HG03469 (cell line): ENCODE data around the gene CCBE1.
"Not testable (repeated sequence)": the region's sequence is repeated elsewhere in the genome, so short reads cannot be mapped to it uniquely, and the experiment has no call there.

Experiments used
- ATAC-seq: cut with Tn5 transposase; IDR thresholded peaks from one replicate; pipeline ENCODE4 v1.9.1; 2021; ENCODE audit warnings: mild to moderate bottlenecking, moderate library complexity, moderate number of reproducible peaks; ENCODE audit not compliant: unreplicated experiment

CCBE1 gene

DNA sequence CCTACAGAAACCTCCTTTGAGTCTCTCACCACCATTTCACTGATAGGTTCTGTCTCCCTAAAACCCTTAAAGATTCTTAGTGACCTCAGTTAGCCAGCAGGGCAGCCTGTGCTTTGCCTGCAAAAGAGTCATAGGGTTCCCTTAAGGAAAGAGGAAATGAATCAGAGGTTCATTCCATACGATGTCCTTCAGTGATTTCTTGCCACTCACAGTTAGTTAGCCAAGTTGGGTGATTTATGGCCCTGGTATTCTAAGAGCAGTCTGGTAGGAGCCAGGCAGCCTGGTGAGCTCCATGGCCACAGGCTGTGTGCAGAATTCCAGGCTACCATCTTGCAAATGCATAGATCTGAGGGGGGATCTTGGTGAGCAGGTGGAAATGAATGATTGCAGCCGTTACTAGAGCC is 18.7 kb upstream of the CCBE1 start:
- no peak for ATAC-seq

DNA sequence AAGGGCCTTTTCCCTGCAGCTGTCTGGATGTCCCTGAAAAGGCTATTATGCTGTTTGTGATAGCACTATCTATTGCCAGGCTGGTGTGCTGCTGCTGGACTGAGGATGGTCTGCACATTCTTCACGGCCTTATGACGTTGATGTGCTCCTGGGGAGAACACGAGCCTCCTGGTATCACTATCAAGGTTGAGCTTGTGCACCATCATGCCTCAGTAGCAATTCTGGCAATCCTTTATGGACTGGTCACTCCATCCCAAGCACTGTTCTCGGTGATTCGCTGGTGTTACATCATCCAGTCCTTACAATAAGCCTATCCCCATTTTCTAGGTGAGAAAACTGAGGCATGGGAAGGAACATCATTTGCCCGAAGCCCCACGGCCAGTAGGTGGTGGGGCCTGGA is 18.2 kb upstream of the CCBE1 start:
- ATAC-seq, result no peak

DNA sequence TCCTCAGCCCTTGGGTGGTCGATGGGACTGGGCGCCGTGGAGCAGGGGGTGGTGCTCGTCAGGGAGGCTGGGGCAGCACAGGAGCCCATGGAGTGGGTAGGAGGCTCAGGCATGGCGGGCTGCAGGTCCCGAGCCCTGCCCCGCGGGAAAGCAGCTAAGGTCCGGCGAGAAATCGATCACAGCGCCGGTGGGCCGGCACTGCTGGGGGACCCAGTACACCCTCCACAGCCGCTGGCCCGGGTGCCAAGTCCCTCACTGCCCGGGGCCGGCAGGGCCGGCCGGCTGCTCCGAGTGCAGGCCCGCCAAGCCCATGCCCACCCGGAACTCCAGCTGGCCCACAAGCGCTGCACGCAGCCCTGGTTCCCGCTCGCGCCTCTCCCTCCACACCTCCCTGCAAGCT is 16.9 kb upstream of the CCBE1 start:
- ATAC-seq, result not testable (repeated sequence)

DNA sequence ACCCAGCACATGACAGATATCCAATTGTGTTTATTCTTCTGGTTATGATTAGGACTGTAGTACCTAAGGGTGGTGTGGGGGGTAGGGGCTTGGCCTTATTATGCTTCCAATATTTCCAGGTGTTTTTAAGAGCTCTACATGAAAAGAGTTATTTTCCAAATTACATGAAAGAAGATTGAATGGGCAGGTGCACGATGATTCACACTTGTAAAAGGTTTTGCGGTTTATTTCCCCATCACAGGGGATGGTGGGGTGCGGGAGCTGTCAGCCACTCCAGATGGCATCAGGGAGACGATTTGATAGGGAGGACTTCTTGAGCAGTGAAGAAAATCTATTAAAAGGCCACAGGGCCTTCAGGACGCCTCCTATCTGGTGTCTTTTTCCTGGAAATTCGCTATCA is 15.1 kb upstream of the CCBE1 start:
- no peak for ATAC-seq

DNA sequence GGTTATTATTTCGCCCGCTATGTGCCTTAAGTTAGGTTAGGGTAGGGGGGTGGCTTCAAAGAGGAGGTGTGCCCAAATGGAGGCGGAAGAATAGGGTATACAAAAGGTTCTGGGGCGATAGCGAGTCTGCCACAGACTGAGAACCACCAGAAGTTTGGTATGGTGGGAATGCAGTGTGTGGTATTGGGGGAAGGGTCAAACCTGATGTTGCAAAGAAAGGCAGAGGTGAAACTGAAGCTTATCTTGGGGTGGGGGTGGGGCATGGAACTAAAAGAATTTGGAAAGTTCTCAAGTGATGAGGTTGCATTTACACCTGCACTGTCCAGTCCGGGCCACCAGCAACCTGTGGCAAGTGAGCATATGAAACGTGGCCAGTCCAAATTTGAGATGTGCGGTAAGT is 11.8 kb upstream of the CCBE1 start:
- no peak for ATAC-seq

DNA sequence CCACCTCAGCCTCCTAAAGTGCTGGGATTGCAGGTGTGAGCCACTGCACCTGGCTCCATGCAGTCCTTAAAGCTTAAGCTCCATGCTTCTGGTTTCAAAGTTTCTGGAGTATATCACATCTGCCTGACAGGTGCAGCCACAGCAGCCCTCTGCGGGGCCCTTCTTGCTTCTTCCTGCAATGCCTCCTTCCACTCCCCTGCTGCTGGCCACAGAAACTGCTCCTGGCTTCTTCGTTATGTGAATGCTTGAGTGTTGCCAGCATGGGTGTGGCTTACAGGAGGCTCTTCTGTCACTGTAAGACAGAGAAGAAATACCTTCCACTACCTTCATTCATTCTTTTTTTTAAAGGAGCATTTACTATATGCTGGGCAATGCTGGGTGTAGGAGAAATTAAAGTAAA is 10.1 kb upstream of the CCBE1 start:
- ATAC-seq, result no peak

DNA sequence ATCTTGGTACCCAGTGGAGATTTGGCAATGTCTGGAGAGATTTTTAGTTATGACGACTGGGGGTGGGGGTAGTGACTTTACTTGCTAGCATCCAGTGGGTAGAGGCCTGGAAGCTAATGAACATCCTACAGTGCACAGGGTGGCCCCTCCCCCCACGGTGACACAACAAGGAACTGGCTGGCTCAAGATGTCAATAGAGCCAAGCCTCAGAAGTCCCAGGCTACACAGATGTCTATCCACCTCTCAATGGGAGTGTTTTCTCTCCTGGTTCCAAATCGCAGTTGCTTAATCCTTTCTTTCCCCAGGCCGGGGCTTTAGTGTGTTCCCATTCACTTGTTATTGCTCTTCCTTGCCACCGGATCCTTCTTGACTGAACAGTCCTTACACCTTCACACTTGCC is 9.3 kb upstream of the CCBE1 start:
- no peak for ATAC-seq

DNA sequence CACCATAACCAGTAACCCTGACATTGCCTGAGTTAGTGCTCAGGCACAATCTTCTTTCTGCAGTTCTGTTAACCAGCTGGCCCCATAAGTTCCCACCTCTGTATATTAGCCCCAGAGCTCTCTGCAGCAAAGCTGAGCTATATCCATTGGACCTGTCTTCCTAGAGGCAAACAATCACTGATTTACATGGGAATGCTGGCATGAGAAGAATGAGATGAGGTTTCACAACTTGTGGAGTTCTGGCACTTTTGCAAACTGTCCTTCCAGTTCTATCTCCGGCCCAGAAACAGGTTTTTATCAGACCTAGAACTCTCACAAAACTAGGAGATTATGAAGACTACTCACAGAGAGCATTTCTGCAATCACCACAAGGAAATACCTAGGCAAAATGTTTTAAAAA is 7.9 kb upstream of the CCBE1 start:
- no peak for ATAC-seq

DNA sequence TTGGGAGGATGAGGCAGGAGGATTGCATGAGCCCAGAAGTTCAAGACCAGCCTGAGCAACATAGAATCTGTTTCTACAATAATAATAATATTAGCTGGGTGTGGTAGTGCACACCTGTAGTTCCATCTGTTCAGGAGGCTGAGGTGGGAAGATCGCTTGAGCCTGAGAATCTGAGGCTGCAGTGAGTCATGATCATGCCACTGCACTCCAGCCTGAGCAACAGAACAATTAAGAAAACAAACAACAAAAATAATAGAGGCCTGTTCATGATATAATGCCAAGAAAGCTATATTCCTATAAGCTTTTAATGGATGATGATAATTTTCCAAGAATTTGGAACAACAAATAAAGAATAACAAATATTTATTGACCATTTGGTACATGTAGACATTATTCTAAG is 6.9 kb upstream of the CCBE1 start:
- ATAC-seq, result no peak

DNA sequence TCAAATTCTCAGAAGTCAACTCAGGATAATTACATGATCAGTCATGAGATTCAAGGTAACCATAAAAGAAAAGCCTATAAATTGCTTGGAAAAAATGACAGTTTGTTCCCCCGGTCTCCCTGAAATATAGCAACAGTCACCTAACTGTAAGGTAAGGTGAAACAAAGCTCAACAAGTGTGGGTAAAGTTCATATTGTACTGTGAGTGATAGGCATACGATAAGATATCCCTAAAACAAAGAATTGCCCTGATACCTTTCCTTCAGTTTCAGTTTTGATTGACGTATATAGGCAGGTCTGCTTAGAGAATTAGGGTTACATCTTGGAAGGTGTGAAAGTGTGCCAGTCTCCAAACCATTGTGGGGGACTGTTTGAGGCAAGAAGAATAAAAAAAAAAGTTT is 4.0 kb upstream of the CCBE1 start:
- ATAC-seq, result no peak

DNA sequence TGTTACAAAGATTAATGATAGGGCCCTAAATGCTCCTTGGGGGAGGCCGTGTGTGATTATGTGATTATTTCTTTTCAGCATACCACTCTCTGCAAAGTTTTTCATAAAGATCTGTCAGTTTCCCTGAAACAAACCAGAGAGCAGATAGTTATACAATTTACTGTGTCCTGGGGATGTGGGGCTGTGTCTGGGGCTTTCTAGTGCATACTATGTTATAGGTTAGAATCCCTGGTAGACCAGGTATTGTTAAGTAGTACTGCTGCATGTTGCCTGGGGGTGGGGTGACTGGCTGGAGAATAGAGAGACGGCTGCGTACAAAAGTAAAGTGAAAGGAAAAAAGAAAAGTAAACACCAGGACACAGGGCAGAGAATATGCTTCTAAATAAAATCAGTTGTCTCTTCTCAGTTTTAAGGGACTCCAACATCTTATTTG is 3.3 kb upstream of the CCBE1 start:
- ATAC-seq, result no peak

DNA sequence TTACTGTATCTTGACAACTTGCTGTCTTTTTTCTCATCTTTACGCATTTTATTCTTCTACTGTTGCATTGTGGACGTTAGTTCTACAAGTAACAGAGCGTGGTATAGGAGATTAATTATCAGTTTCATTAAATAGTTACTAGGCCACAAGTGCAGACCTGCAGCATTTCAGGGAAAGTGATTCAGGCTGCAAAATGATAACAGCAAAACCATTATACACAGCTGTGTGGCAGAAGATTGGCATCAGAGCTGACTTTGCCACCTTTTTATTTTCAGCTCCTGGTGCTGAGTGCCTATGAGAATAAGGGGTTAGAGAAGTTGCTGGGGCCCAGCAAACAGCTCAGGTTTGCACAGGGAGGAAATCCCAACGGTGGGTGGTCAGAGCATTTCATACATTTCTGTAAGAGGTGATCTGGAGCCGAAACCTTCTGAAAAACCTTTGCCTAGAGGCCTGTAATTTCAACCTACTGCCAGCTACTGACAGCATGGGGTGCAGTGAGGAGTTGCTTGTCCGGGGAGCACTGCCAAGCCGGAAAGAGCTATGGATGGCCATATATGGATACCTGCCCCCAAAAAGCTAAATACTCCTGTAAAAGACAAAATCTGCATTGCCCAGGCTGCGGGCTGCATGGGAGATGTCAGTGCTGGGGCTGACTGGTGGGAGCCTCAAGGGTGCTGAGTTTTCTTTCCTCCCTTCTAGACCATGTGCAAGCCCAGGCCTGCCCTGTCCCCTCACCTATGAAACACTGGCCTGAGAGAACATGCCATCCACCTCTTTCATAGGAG is 2.7 kb upstream of the CCBE1 start:
- ATAC-seq, result no peak

DNA sequence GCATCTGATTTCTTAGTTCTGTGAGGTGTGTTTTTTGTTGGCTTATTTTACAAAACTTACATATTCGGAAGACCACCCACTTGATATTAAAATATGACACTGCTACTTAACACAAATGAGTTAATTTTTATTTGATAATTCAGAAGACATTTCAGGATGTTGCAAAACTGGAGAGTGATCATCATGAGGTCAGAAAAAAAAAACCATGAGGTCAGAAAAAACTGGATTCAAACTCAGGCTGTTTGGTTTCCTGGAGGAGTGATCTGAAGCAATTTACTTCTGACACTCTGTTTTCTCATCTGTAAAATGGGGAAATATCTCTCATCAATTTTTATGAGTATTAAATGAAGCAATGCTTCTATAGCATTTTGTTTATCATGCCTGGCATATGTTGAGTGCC is 1.8 kb upstream of the CCBE1 start:
- ATAC-seq, result no peak

DNA sequence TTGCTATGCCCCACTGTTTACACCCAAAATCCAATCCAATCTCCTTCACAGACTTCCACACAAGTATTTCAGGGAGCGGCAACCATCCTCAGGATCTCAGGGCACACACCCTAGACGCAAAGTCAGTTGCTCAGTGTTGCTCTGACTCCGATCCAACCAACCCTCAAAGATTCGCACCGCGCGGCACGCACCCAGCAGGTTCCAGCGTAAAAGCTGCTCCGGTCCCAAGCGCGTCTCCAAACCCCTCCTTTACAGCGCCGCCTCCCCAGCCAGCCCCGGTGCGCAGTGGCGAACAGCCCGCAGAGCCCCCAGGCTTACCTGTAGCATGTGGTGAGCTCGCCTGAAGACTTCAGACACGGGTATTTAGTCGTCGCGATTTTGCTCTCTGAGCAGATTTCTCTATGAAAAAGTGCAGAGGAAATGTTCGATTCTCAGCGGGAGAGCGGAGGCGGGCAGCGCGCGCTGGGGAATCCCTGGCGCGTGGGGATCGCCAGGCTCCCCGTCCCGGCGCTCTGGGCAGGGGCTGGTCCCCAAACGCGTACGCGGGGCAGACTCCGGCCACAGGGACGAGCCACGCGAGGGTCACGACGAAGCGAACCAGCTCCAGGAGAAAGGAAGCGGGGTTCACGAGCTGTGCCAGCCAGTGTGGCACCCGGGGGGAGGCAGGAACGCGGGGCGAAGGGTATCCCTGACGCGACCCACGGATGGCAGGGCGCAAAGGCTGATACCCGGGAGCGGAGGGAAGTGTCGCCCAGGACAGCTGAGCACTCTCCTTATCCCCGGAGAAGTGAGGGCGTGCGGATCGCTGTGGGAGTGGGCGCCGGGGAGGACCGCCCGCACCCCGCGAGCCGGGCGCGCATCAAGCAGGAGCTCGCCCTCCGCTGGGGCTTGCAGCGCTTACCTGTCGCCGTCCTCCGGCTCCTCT is 650 bp downstream of the CCBE1 start:
- no peak for ATAC-seq

DNA sequence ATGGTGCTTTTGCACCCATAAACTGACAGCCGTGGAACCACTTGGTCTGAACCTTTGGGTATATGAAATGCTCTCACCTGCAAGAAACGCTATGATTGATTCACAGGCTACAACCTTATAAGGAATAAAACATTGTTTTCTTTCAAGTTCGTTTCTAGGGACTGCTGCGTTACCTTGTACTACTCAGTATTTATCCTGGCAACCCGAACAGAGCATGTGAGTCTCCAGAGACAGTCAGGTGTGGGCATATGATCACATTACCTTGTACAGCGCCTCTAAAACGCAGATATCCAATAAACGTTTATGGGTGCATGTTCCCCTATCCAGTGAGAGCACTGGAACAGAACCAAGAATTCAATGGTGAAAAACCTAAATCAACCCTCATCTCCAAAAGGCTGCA is 1.7 kb downstream of the CCBE1 start:
- no peak for ATAC-seq

DNA sequence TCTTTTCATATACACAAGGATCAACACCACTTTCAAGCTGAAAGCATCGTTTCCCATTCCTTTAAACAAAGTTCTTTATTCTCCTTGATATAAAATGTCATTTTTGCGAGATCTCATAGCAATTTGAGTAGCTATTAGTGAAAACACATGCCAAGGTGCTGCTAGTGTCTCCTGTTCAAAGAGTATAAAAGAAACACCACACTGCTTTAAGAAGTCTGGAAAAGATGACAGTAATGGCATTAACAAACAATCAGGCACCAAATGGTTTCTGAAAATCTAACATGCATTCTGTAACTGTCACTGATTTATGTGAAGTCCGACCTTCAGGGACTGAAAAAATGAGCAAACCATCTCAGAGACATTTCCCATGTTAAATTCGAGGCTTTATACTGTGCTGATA is 2.4 kb downstream of the CCBE1 start:
- ATAC-seq, result no peak

DNA sequence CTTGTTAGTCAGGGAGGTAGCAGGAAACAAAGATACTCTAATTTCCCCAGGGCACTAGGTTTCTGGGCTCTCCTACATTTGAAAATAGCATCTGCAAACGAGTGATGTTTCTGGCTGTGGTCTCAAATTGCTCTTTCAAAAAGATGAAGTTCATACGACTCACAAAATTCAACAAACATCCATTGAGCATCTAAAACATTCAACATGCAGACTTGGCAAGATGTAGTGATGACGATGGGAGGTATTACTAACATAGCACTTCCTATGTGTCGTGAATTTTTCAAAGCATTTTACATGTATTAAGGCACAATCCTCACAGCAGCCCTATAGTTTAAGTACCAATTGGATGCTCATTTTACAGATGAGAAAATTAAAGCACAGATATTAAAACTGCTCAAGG is 5.2 kb downstream of the CCBE1 start:
- ATAC-seq, result no peak

DNA sequence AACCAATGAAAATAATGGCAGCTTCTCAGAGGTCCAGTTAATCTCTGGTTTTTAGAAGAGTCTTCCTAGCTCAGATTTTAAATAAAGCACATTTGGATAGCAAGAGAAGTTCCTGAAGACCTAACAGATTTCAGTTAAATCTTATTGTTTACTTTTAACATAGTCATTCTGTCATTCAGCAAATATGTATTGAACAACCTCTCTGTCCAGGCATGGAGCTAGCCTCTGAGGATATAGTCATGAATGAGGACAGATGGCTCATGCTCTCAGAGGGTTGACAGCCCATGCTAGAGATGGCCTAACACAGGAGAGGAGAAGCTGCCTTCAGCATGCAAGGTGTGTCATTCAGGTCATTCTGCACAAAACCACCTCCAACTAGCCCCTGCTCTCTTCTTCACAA is 6.2 kb downstream of the CCBE1 start:
- ATAC-seq, result no peak

DNA sequence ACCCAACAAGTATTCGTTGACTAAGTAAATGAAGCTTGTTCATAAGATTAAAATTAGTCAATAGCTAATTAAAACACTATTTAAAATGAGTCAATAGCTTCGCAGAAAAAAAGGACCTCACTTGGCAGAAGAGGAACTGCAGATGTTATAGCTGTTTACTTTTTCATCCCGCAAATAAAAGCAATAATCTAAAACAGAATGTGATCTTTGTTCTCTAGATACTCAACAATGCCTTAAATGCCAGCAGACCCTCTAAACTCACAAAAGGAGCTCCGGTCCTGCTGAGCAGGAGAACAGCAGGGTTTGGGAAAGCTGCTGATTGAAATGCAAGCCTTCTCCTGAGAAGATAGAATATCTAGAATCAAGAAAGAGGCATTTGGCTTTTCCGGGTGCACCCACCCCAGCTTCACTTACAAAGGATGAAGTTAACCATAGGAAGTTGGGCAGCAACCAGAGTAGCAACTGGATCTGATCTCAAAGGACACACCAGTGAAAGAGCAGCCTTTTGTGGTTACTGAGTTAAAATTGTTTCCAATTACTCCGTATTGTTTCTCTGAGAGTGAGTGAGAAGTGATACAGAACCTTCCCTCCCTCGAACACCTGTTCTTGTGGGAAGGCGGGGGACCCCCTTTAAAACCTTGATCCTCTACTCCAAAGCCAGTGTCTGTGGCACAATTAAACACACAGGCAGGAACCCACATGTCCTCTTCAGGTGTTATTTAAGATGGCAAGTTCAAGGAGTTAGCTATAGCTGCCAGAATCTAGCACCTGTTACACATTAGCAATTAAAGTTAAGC is 6.8 kb downstream of the CCBE1 start:
- no peak for ATAC-seq

DNA sequence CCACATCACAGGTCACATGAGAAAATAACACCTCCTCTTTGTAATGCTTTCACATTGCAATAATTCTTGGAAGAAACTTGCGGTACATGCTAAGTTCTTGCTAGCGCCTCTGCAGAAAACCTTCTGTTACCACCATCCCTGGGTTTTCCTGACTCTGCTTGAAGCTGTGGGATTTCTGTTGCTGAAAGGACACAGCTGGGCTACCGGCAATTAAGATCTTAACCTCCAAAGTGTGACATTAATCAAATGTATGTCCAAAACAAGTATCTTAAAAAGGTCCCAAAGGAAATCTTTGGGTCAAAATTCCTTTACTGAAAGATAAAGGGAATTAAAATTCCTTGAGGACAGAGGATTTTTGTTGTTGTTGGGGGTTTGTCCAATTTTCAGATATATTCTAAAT is 7.5 kb downstream of the CCBE1 start:
- ATAC-seq, result no peak

DNA sequence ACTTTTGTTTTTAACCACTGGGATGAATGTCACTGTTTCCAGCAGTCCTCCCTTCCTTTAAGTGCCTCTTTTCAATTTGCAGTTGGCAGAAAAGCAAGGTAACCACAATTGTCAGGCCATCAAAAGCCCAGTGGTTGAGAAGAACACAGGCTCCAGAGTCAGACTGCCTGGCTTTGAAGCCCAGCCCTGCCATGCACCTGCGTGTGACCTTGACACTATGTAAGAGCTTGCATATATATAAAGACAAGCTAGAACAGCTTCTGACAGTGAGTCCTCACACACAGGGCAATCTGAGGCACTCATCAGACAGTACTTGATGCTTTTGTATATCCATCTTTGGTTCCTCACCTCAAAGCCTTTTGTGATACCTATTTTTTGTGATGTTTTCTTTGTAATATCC is 11.0 kb downstream of the CCBE1 start:
- ATAC-seq, result no peak
